Measurements from ENCODE around the gene MDM4.
A peak's percentile ranks its signal among the peaks of the same experiment; 100 is the strongest.

MDM4 gene

GRCh38 chr1:204578867-204579664, 62.9 kb downstream of the MDM4 start:
- no peak for DNase-seq (ENCODE audit: low spot score)

GRCh38 chr1:204579681-204580080, 63.5 kb downstream of the MDM4 start:
- no peak for DNase-seq (ENCODE audit: low spot score)

GRCh38 chr1:204580862-204581261, 64.7 kb downstream of the MDM4 start:
- DNase-seq (ENCODE audit: low spot score), result no peak

GRCh38 chr1:204581759-204582158, 65.6 kb downstream of the MDM4 start:
- DNase-seq (ENCODE audit: low spot score), result no peak

GRCh38 chr1:204583909-204584632, 67.9 kb downstream of the MDM4 start:
- no peak for DNase-seq (ENCODE audit: low spot score)

GRCh38 chr1:204584699-204585372, 68.6 kb downstream of the MDM4 start:
- DNase-seq (ENCODE audit: low spot score), result peak; percentile 39

GRCh38 chr1:204587621-204588020, 71.4 kb downstream of the MDM4 start:
- no peak for DNase-seq (ENCODE audit: low spot score)

- no peak for DNase-seq (ENCODE audit: low spot score)
Observed at GRCh38 chr1:204588826-204589225, 72.6 kb downstream of the MDM4 start.

- DNase-seq (ENCODE audit: low spot score), result no peak
Observed at GRCh38 chr1:204589409-204590038, 73.3 kb downstream of the MDM4 start.

GRCh38 chr1:204591473-204592090, 75.4 kb downstream of the MDM4 start:
- DNase-seq (ENCODE audit: low spot score), result no peak

GRCh38 chr1:204592246-204592948, 76.2 kb downstream of the MDM4 start:
- DNase-seq (ENCODE audit: low spot score), result no peak

GRCh38 chr1:204598319-204598969, 82.2 kb downstream of the MDM4 start:
- DNase-seq (ENCODE audit: low spot score), result no peak

GRCh38 chr1:204599098-204599497, 82.9 kb downstream of the MDM4 start:
- DNase-seq (ENCODE audit: low spot score), result no peak

GRCh38 chr1:204599596-204599995, 83.4 kb downstream of the MDM4 start:
- DNase-seq (ENCODE audit: low spot score), result no peak

- no peak for DNase-seq (ENCODE audit: low spot score)
Observed at GRCh38 chr1:204600203-204600602, 84.0 kb downstream of the MDM4 start.

GRCh38 chr1:204600968-204601367, 84.8 kb downstream of the MDM4 start:
- DNase-seq (ENCODE audit: low spot score), result peak; percentile 6

GRCh38 chr1:204602111-204602579, 85.9 kb downstream of the MDM4 start:
- no peak for DNase-seq (ENCODE audit: low spot score)

GRCh38 chr1:204602871-204603542, 86.8 kb downstream of the MDM4 start:
- no peak for DNase-seq (ENCODE audit: low spot score)

GRCh38 chr1:204605791-204606190, 89.6 kb downstream of the MDM4 start:
- DNase-seq (ENCODE audit: low spot score), result no peak

All from SW480 (cell line).